ENCODE results near the gene DGCR2.

DGCR2 gene

GRCh38 chr22:19146215-19146968, 24.2 kb upstream of the DGCR2 start:
- no peak for DNase-seq

- DNase-seq, result peak; percentile 52
These were observed 21.8 kb upstream of the DGCR2 start for GRCh38 chr22:19143967-19144400.

- no peak for DNase-seq
These were observed 21.0 kb upstream of the DGCR2 start for GRCh38 chr22:19143212-19143611.

GRCh38 chr22:19142394-19142793, 20.2 kb upstream of the DGCR2 start:
- DNase-seq, result no peak

GRCh38 chr22:19139974-19140373, 17.8 kb upstream of the DGCR2 start:
- DNase-seq, result no peak

GRCh38 chr22:19139001-19139356, 16.8 kb upstream of the DGCR2 start:
- DNase-seq, result no peak

GRCh38 chr22:19138217-19139000, 16.2 kb upstream of the DGCR2 start:
- DNase-seq, result no peak

GRCh38 chr22:19137384-19138216, 15.4 kb upstream of the DGCR2 start:
- no peak for DNase-seq

GRCh38 chr22:19136915-19137314, 14.7 kb upstream of the DGCR2 start:
- no peak for DNase-seq

- DNase-seq, result no peak
These were observed 12.7 kb upstream of the DGCR2 start for GRCh38 chr22:19134874-19135273.

- no peak for DNase-seq
These were observed 12.1 kb upstream of the DGCR2 start for GRCh38 chr22:19134176-19134831.

GRCh38 chr22:19133561-19133960, 11.3 kb upstream of the DGCR2 start:
- DNase-seq, result no peak

- no peak for DNase-seq
These were observed 10.6 kb upstream of the DGCR2 start for GRCh38 chr22:19132693-19133400.

- no peak for DNase-seq
These were observed 9.9 kb upstream of the DGCR2 start for GRCh38 chr22:19132153-19132552.

- no peak for DNase-seq
These were observed 9.4 kb upstream of the DGCR2 start for GRCh38 chr22:19131685-19132015.

GRCh38 chr22:19130959-19131684, 8.9 kb upstream of the DGCR2 start, which contains the start of gene TSSK2:
Gene TSSK2 (plus strand): TSS chr22:19131308. CDS start chr22:19131400, 92 bp downstream.
- no peak for DNase-seq

- no peak for DNase-seq
These were observed 7.7 kb upstream of the DGCR2 start for GRCh38 chr22:19129871-19130270.

GRCh38 chr22:19128946-19129727, 6.9 kb upstream of the DGCR2 start:
- no peak for DNase-seq

- no peak for DNase-seq
These were observed 5.8 kb upstream of the DGCR2 start for GRCh38 chr22:19128009-19128401.

- DNase-seq, result no peak
These were observed 5.3 kb upstream of the DGCR2 start for GRCh38 chr22:19127329-19128008.
